GM21423 (cell line): Measurements from ENCODE around the gene PRDM16.
"Not testable (repeated sequence)": the region's sequence is repeated elsewhere in the genome, so short reads cannot be mapped to it uniquely, and the experiment has no call there.

Experiments used
- ATAC-seq: cut with Tn5 transposase; IDR thresholded peaks from one replicate; pipeline ENCODE4 v1.9.1; 2021; ENCODE audit warnings: mild to moderate bottlenecking, moderate library complexity; ENCODE audit not compliant: unreplicated experiment

PRDM16 gene

DNA sequence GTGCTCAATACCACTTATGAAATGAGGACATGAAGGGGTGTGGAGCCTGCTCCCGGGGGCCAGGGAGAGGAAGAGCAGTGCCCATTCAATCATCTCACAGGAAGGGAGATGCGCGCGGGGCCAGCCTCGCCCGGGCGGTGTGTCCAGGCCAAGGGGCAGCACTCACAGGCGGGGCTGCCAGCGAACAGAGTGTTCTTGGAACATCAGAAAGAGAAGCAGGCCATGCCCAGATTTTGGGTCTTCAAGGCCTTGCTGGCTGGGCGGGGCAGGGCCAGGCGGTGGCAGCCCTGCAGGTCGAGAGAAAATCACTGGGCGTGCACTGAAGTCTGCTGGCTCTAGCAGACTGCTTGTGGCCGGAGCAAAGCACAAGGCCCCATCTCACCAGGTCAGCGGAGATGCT lies 168.6 kb downstream of the PRDM16 start:
- no peak for ATAC-seq

DNA sequence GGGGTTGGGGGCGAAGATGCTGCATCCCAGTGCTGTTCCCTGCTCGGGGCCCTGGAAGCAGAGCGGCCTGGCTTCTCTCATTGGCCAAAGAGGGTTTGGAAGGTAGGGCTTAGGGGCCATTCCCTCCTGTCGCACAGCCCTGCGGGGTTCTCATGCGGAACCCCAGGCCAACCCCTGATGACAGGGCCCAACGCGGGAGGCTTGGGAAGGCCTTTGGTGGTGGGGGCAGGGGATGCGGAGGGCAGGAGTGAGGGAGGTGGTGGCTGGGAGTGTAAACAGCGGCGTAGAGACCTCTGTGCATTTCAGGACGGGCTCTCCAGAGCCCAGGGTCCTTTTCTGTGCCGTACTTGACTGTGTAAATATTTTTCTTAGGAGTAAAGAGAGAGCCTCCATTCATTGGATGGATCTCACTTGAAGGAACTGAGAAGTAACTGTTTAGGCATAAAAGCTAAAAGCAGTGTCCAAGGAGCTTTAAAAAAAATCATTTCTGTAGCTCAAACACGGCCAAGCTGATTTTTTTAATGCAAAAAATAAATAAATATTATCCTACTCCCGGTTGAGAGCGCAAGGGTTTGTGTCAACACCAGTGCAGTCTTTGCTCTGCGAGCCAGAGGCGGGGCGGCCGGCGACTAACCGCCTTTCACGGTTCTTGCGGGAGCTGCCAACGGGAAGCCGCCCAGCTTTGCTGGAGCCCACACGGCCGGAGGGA lies 169.1 kb downstream of the PRDM16 start:
- ATAC-seq = no peak

DNA sequence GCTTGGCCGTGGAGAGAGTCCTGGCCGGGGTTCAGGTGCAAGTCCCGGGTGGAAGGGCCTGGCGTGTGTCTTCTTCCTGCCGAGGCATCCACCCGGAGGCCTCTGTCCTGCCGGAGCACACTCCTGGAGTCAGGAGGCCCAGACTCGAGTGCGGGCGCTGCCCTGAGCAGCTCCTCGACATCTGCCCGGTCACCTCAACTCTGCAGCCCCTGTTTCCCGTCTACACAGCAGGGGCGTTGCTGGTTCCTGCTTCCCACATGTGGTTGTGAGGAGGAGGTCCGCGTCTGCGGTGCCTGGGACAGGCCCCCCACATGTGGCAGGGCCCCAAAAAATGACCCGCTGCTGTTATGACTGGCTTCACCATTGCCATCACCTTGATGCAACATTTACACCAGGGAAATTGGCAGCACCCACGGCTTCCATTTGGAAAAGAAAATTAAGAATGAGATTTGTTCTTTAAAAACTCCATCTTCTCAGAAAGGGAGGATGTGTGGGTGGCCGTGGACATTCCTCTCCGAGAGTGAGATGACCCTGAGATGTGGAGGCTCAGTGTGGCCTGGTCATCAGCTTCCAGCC lies 169.8 kb downstream of the PRDM16 start:
- ATAC-seq = no peak

DNA sequence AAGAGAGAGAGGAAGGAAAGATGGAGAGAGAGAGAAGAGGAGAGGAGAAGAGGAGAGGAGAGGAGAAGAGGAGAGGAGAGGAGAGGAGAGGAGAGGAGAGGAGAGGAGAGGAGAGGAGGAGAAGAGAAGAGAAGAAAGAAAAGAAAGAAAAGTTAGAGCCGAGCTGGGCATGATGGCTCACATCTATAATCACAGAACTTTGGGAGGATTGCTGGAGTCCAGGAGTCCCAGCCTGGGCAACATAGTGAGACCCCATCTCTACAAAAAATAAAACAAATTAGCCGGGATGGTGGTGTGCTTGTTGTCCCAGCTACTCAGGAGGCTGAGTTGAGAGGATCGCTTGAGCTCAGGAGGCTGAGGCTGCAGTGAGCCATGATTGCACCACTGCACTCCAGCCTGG lies 171.0 kb downstream of the PRDM16 start:
- ATAC-seq = not testable (repeated sequence)

DNA sequence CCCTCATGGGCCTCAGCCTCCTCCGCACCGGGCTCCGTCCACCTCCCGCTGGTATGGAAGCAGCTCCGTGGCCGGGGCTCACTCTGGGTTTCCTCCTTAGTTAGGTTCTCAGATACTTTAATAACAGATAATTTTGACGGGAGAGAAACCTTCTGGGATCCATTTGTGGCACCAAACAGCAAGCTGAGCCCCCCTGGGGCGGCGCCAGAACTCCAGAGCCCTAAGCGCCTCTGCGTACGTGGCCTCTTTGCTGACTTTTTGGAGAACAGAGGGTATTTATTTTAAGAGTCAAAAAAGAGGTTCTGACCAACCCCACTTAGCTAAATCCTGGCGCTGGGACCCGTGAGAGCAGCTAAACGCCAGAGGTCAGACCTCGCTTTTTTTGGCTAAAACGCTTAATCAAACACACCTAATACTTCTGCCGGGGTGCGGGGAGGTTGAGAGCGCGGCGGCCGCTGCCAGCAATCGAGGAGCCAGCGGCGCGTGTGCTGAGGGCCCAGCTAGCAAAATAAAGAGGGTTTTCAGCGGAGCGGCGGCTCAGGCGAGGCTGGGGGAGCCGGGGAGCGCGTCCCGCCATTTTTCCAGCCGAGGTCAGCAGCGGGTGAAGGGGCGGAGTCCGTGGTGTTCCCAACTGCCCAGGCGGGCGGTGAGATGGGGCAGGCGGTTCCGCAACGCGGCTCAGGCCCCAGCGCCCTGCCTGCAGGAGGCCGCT lies 171.7 kb downstream of the PRDM16 start:
- no peak for ATAC-seq

DNA sequence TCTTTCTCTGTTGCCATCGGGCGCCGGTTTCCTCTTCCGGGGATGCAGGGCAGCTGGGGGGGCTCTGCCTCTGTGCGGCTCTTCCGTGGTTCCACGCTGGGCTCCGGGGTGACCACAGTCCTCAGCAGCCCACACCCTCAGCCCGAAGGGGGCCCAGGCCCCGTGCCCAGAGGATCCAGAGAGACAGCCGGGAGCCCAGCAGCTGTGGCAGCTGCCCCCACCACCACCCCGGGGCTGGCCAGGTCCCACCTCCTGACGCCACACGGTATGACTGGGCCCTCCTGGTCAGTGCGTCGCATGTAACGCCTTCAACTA lies 172.2 kb downstream of the PRDM16 start:
- ATAC-seq = no peak

DNA sequence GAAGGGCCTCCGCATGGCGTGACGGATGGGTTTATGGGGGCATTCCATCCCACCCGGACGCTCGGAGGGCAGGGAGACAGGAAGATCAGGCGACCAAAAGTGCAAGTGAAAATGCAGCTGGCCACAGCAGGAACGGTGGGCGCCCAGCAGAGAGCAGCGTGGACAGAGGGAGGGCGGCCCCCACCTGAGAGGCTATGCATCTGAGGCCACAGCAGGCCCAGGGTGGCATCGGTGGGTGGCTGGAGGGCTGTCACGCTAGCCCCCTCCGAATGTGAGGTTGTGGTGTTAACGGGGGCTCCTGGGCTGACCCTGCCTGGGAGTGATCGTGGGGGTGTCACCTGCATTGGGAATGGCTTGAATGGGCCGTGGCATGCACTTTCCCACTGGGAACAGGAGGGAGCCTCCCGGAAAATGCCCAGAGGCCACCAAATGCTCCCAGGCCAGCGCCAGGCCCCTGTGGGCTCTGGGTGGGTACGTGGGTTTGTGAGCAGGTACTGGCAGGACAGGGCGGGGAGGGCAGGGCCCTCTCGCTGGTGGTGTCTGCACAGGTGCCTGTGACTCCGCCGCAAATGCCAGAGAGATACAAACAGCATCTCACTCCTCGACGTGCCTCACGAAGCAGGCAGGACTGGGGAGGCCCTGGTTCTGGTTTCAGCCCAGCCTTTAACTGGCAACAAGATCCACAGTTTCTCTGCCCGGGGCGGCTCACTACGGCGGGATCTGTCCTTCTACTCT lies 172.8 kb downstream of the PRDM16 start:
- no peak for ATAC-seq

DNA sequence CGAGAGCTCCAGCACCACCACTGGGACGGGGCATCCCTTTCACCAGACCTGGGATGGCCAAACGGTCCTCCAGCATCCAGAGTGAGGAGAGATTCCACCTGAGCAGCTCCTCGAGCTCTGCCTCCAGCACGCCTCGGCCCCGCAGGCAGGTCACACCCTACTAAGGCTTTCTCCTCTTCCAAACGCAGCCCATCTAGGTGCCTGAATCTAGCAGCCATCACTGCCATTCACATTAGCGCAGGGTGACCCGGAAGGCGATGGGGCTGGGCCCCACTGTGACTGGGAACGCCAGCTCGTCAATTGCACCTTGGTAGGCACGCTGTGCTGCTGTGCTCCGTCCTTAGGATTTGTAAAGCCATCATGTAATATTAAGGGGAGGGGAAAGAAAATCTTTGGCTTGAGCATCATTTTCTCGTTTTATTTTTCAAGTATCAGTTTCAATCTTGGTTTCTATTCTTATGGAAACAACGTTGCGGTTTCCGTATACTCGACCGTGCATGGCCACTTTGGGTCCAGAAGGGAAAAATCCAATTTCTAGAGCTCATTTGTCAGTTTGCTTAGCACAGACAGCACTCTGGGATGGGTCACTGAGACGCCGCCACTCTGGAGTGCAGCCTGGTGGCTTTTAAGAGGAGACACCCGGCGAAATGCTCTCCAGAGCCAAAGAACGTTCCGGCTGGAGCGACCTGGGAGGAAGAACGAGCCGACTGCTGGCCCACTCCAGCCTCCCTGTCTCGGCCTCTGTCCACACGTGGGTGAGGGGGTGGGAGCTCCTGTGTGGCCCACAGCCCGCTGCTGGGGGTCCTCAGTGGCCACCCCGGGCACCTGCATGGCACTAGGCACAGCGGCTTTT lies 173.6 kb downstream of the PRDM16 start:
- no peak for ATAC-seq

DNA sequence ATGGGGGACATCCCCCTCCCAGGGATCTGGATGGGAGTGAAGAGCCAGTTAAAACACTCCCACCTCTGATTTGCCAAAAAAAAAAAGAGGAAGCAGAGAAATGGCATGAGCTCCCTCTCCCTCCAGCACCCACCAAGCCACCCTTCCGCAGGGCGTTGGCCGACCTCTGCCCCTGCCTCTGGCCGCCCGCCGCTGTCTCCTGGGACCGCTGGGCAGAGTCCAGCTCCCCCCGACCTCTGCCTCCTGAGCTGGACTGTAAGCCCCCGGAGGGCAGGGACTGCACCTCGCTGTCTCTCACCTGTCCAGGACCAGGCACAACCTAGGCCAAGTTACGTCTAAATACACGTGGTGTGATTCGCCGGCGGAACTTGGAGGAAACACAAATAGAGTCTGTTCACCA lies 174.3 kb downstream of the PRDM16 start:
- no peak for ATAC-seq

DNA sequence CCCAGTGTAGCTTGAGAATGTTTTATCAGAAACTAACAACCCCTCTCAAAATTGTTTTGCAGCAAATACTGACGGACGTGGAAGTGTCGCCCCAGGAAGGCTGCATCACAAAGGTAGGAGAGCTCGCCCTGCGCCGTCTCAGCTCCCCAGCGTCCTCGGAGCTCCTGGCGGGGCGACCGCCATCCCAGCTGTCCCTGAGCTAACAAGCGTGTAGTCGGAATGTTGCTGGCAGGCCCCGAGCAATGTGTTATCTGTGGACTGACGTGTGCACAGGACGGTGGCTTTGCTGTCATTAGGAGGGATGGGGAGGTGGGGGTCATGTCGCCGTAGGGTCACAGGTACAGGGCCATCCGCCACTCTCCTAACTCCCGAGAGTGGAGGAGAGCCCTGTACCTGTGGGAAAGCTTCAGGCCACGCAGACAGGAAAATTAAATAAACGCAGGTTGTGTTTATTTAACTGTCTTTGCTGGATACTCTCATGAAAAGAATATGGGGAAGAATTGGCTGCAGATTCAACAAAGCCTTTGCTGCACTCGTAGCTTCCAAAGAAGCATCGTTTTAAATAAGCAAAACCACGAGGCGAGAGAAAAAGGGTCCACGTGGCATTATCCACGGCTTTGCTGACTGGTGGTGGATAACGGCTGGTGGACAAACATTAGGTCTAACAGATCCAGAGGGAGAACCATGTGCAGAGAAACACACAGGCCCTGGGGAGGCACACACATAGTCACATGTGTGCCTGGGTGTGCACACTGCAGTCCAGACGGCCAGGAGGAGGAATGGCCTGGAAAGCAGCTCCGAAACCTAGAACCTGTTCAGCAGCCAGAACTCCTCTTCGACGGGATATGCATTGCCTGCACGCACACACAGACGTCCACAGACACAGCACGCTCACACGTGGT lies 175.3 kb downstream of the PRDM16 start:
- no peak for ATAC-seq

DNA sequence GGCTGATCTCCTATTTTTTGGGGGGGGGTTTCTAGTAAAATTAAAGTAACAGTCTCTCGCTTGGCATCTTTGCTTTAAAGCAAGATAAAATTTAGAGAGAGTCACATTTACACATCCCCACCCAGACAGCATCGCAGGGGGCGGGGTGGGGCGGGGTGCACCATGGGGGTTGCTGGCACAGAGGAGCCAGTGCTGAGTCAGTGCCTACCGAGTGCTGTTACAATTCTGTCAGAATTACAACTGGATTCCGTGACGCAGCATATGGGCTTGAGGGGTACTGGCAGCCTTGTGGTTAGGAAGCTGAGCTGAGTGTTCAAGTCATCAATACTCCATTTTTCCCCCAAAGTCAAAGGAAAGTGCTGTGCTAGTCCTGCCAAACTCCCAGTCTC lies 175.9 kb downstream of the PRDM16 start:
- no peak for ATAC-seq

DNA sequence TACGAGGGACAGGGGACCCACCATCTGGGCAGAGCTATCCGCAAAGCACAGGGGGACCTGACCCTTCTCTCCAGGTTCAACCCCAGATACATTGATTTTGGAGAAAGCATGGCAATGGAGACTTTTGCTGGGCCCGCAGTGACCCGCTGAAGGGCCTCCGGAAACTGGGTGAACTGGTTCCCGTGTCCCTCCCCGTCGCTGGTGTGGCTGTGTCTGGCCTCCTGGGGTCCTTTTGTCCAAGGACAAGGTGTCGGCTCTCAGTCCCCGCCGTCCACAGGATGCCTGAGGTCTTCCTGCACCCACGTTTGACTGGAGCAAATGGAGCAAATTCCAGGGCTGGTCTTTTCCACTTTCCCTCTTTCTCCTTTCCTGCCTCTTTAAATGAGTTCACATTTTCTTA lies 176.3 kb downstream of the PRDM16 start:
- no peak for ATAC-seq

DNA sequence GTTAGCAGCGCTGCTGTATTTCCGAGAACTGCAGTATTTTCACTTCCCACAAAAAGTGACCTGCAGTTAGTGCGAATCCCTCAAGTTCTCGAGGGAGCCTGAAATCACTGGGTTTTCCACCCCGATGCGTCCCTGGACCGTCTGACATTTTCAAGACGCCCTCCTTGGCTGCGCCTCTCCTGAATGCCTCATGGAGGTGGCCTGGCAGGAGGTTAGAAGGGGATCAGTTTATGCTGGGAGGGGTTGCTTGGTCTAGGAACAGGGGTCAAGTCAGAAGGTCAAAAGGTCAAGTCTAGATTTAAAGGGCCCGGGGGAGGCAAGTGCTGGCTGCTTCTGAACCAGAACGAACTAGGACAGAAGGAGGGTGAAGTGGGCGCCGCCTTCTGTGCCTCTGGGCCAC lies 176.8 kb downstream of the PRDM16 start:
- no peak for ATAC-seq

DNA sequence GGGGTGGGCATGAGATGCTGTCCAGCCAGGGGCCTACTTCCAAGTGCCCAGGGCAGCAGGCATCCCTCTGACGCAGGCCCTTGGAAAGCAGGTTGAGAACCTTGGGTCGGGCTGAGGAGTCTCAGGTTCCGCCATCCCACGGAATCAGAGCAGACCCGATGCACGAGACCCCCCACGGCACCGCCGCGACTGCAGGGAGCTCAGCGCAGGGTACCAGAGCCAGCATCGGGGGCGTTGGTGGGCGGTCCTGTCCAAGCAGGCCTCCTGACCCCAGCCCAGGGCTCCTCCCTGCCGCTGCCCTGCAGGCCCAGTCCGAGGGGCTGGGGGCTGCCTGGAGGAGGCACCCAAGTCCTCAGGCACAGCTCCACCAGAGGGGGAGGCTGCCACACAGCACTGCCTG lies 177.2 kb downstream of the PRDM16 start:
- no peak for ATAC-seq

DNA sequence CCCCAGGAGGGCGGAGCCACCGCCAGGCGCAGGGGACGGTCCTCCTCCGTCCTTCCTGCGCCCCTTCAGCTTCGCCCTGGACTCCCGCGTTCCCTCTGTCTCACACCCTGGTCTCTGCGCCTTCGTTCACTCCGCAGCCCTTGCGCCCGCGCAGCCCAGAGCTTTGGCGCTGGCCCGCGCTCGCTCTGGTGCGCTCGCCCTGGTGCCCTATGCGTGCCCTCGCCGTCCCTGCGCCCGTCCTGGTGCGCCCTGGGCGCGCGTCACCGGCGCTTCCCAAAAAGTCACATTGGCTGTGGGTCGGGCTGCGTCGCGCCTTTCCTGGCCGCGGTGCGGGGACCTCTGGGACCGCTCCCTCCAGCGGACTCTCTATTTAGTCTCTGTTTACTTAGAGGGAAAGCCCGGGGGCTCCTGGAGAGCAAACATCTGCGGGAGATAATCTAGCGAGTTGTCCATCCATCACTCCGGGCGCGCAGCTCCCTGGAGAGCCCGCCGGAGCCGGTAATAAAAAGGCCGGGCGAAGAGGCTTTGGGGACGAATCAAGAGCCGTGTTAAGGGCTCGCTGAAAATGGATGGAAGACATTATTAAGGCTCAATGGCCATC lies 178.6 kb downstream of the PRDM16 start:
- no peak for ATAC-seq

DNA sequence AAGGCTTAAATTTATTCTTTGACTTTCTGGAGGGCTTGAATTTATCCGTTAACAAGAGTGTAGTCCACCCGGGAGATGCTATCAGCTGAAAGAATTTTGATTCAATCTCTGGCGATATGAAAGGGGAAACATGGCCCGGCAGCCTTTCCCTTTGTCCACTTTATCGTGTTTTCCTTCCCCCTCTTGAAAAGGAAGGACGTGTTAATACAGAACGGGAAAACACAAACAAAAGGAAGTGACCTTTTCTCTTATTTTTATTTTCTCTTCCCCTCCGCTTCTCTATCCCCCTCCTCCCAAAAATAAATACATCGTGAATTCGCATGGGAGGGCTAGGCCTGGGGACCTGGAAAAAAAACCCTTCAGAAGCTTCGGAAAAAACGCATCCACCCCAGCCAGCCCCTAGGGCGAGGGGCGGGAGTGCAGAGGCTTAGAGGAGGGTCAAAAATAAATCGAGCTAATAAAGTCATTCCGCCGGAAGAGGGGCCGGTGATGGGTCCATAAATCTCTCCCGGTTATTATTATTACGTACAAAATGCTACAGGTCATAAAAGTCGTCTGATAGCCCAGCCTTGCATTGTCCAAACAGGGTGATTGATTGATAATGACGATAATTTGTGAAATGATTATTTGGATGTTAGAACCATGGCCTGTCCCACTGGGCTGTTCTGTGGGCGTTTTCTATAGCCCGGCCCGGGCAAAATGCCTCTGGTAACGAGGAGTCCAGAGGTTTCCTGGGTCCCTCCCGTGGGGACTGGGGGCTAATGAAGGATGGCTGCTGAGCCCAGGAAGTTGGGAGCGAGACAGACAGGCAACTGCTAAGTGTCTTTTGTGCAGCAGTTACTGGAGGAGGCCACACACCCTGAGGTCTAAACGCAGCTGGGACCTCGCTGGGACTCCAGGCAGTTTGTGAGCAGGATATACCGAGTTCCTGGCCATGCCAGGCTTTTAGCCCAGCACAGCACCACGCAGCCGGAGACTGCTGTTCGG lies 179.4 kb downstream of the PRDM16 start:
- ATAC-seq = no peak

DNA sequence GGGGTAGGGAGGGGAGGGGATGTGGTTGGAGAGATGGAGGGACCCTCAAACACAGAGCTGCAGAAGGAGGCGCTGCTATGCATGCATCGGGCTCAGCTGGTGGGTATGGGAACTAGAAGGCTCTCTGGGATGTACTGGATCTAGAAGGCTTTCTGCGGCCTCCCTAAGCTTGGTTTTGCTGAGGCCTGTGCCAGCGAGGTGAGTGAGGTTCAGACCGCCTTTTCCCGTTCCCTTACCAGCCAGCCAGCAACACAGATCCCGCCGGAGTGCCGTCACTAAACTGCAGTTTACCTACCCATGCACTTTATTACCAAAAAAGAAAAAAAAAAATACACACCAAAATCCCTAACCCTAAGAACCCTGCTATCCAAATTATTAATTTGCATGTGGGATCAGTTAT lies 180.2 kb downstream of the PRDM16 start:
- ATAC-seq = no peak
